Measurements from ENCODE around the gene LARP4B. TPM values are rescaled to one million over a fixed set of nuclear protein-coding genes. Genes with fewer than 3 reads are reported as not detected.

The LARP4B gene
- polyA plus RNA-seq, 1 donor, result 51.3 TPM

- no peak for DNase-seq
Observed at GRCh38 chr10:869171-869570, 62.3 kb downstream of the LARP4B start.

GRCh38 chr10:867807-868206 lies 63.7 kb downstream of the LARP4B start:
- DNase-seq, result no peak

DNA sequence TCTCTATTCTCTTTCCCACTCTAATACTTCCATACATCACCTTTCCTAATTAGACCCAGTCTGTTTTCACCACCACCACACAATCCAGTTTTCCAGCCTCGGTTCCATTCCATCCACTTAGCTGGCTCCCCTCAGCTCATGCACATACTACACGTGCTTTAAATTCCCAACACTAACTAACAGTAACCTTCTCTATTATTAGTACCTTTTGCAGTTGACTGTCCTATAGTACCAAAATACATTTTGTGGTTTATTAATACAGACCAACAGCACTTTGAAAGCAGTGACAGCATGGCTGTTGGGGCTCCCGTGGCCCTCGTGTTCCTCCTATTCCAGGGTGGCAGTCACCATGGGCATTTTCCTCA lies 64.9 kb downstream of the LARP4B start:
- DNase-seq, result no peak

DNA sequence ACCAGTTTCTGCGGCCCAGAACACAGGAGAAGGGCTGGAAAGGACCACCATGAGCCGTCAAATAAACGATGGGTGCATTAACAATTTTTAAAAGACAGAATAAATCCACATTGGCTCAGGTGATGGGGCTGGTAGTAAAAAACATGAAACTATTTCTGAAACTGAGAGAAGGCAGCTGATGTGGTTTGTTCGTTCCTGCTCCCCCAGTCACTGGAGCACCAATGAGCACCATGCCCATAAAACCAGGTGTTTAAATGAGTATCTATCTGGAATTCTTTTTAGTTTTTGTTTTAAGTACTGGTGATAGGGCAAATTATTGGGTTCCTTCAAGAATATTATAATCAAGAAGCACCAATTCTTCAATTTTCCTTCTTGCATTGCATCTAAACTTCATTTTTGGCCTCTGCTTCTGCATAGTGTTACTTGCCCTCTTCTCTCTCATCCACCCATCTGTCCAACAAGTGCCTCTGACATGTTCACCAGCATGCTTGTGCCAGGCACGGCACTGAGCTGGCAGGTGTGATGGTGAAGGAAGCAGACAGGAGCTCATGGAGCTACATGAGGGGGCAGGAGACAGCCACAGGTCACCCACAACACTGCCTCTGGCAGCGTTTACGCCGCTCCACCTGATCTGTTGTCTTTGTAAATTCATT lies 65.5 kb downstream of the LARP4B start:
- no peak for DNase-seq

- DNase-seq, result no peak
Observed at GRCh38 chr10:865257-865656, 66.2 kb downstream of the LARP4B start.

GRCh38 chr10:860519-860918 lies 71.0 kb downstream of the LARP4B start:
- no peak for DNase-seq

- no peak for DNase-seq
Observed at GRCh38 chr10:856416-857157, 74.9 kb downstream of the LARP4B start.

- no peak for DNase-seq
Observed at GRCh38 chr10:855671-856070, 75.8 kb downstream of the LARP4B start.

GRCh38 chr10:855079-855478 lies 76.4 kb downstream of the LARP4B start:
- DNase-seq, result no peak

- DNase-seq, result no peak
Observed at GRCh38 chr10:853017-853416, 78.5 kb downstream of the LARP4B start.

- no peak for DNase-seq
Observed at GRCh38 chr10:852386-852785, 79.1 kb downstream of the LARP4B start.

DNA sequence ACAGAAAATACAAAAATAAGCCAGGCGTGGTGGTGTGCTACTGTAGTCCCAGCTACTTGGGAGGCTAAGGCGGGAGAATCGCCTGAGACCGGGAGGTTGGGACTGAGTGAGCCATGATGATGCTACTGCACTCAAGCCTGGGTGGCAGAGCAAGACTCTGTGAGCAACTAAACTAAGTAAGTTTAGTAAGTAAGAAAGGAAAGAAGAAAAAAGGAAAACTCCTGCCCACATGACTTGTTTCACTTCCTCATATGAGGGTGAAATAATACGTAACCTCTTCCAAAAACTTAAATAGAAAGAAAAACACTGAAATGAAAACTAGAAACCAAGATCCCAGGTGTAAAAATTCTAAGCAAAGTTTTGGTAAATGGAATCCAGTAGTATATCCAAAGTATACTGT lies 79.6 kb downstream of the LARP4B start:
- DNase-seq, result no peak

GRCh38 chr10:850093-850492 lies 81.4 kb downstream of the LARP4B start:
- DNase-seq, result no peak

DNA sequence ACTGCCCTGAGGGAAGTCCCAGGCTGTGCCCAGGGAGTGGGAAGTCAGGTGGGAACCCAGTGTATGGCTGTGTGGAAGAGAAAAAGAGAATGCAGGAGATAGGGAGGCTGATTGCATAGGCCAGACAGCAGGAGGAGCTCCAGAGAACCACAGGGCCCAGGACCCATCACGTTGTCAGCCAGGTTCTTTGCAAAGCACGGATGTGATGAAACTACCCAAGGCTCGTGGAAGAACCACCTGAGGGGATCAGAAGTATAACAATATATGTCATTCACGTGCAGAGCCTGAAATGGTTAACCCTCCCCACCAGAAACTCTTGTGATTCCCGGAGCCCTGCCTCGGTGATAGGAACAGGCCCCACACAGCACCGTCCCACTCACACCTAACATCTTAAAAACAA lies 83.6 kb downstream of the LARP4B start:
- no peak for DNase-seq

GRCh38 chr10:846126-846685 lies 85.3 kb downstream of the LARP4B start:
- DNase-seq, result no peak

DNA sequence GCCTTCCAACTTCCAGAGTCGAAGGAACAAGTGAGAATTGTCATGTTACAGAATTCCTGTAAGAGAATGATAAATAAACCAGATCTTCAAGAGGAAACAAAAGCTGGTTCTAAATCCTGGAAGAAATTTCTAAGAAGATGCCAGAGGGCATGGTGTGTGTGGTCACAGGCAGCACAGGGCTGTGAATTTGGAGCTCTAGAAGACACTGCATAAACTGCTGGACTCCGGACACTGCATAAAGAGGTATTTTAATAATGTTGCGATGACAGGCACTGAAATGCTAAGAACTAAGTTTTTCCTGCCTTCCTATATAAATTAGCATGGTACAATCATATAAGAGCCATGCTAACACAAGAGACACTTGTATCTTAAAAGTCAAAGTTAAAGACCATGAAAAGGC lies 86.0 kb downstream of the LARP4B start:
- DNase-seq, result no peak

DNA sequence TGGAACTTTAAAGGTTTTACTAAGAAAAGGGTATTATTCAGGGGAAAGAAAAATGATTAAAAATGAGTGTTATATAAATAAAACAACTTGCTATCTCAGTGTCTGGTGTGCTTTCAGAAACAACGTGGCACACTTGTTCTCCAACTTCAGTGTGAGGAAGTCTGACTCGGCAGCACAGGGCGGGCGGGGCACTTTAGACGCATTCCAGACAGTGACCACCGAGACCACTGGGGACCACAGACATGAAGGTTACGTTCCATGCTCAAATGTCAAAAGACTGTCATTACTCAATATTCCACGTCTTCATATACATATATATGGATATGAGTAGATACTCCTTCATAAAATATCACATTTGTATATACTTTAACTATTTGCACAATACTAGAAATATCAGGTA lies 87.0 kb downstream of the LARP4B start:
- DNase-seq, result no peak

DNA sequence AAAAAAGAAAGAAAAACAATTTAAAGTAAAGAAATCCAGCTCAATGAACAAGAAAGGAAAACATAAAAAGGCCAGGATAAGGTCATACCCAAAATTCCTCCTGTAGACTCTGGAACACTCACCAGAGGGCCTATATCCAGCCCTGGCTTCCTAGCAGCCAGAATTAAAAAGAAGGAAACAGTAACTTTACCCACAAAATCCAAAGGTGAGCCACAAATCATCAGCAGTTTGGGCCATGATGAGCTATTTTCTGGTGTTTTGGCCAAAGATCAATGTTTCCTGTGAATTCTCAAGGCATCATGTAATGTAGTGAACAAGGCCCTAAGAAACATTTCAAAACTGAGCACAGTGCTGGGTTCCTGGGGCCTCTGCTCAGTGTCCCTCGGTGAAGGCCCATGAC lies 87.8 kb downstream of the LARP4B start:
- no peak for DNase-seq

DNA sequence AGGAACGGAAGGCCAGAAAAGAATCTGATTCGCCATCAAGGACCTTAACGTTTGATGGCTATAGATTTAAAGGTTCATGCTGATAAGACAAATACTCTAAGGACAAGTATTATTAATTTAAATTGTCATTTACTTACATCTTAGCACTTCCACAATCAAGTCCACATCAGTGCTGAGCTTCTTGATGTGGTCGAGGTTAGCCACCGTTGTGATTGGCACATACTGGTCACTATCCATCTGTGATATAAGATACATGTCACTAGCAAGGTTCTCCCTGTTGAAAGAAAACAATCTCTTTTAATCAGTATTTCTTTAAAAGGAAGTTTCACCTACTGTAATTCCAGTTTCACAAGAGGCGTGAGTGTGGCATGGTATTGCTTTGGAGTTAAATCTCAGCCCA lies 88.7 kb downstream of the LARP4B start:
- no peak for DNase-seq

GRCh38 chr10:841535-841934 lies 90.0 kb downstream of the LARP4B start:
- DNase-seq, result no peak

GRCh38 chr10:839550-840205 lies 91.8 kb downstream of the LARP4B start:
- DNase-seq, result no peak

- no peak for DNase-seq
Observed at GRCh38 chr10:836782-837181, 94.7 kb downstream of the LARP4B start.

- DNase-seq, result no peak
Observed at GRCh38 chr10:834493-834892, 97.0 kb downstream of the LARP4B start.
